Osteocyte (in vitro differentiated cells): ENCODE measurements around the gene IL13. TPM values are rescaled to one million over a fixed set of nuclear protein-coding genes. Genes with fewer than 3 reads are reported as not detected.

Experiments used
- DNase-seq: peaks from one replicate; pipeline ENCODE4 v3.0.0; 2021; ENCODE audit warnings: mixed read lengths; ENCODE audit not compliant: unreplicated experiment; ENCODE audit errors: extremely low spot score
- H3K27ac Mint-ChIP-seq: one replicate; pipeline ENCODE4 v1.8.0; 2021; ENCODE audit warnings: mild to moderate bottlenecking, mixed read lengths; ENCODE audit not compliant: unreplicated experiment
- H3K27me3 Mint-ChIP-seq: one replicate; pipeline ENCODE4 v1.8.0; 2021; ENCODE audit warnings: mixed read lengths; ENCODE audit not compliant: unreplicated experiment
- H3K36me3 Mint-ChIP-seq: one replicate; pipeline ENCODE4 v1.8.0; 2021; ENCODE audit warnings: mixed read lengths; ENCODE audit not compliant: unreplicated experiment
- H3K4me1 Mint-ChIP-seq: one replicate; pipeline ENCODE4 v1.8.0; 2021; ENCODE audit warnings: mixed read lengths; ENCODE audit not compliant: unreplicated experiment
- H3K4me3 Mint-ChIP-seq: one replicate; pipeline ENCODE4 v1.8.0; 2021; ENCODE audit warnings: mild to moderate bottlenecking, moderate library complexity, mixed read lengths; ENCODE audit not compliant: unreplicated experiment
- H3K9me3 Mint-ChIP-seq: one replicate; pipeline ENCODE4 v1.8.0; 2021; ENCODE audit warnings: mixed read lengths; ENCODE audit not compliant: unreplicated experiment
- CTCF ChIP-seq: fragments of 200-600 bp; sonication (generic); IDR thresholded peaks from 2 replicates; pipeline ENCODE4 v1.5.0; 2021; ENCODE audit warnings: antibody characterized with exemption, mild to moderate bottlenecking, moderate library complexity
- total RNA-seq: library from RNA; stranded (reverse); gene quantifications from 2 replicates; pipeline ENCODE4 v1.2.1, GENCODE V29; 2021

The IL13 gene
- total RNA-seq, 1 donor from 2014 or later: not detected

GRCh38 chr5:132695956-132696355, 38.0 kb downstream of the IL13 start:
- no peak overlapping the region for H3K4me3 Mint-ChIP-seq
- H3K27ac Mint-ChIP-seq: no peak overlapping the region
- no peak for TF ChIP-seq CTCF
- no peak for DNase-seq
- no peaks in the 10 kb centered on the region for H3K9me3 Mint-ChIP-seq
- no peaks in the 10 kb centered on the region for H3K4me1 Mint-ChIP-seq
- peaks cover 34% of the 10 kb centered on the region for H3K36me3 Mint-ChIP-seq
- H3K27me3 Mint-ChIP-seq: no peaks in the 10 kb centered on the region

GRCh38 chr5:132704875-132705274, 46.9 kb downstream of the IL13 start:
- H3K4me3 Mint-ChIP-seq: no peak overlapping the region
- H3K27me3 Mint-ChIP-seq: no peaks in the 10 kb centered on the region
- H3K36me3 Mint-ChIP-seq: peaks cover 41% of the 10 kb centered on the region
- no peak for TF ChIP-seq CTCF
- no peaks in the 10 kb centered on the region for H3K9me3 Mint-ChIP-seq
- no peak for DNase-seq
- H3K4me1 Mint-ChIP-seq: no peaks in the 10 kb centered on the region
- no peak overlapping the region for H3K27ac Mint-ChIP-seq

GRCh38 chr5:132708645-132709044, 50.7 kb downstream of the IL13 start:
- Mint-ChIP-seq H3K4me3 (no peak overlapping the region), H3K9me3 (no peaks in the 10 kb centered on the region), H3K4me1 (no peaks in the 10 kb centered on the region), H3K27ac (no peak overlapping the region), H3K27me3 (no peaks in the 10 kb centered on the region), H3K36me3 (peaks cover 23% of the 10 kb centered on the region)
- DNase-seq: no peak
- TF ChIP-seq CTCF: no peak

Other genes with a start within 250 kb of the IL13 start
- gene IRF1, start 167.4 kb upstream of the IL13 start, total RNA-seq: 50.2 and 58.9 TPM in 2 replicates
- gene IL5, start 114.7 kb upstream of the IL13 start, total RNA-seq: not detected in 2 replicates
- 24.7 and 27.5 TPM in 2 replicates for gene RAD50, start 101.2 kb upstream of the IL13 start, total RNA-seq
- not detected in 2 replicates for gene IL4, start 15.8 kb downstream of the IL13 start, total RNA-seq
- 15.3 and 21.9 TPM in 2 replicates for gene KIF3A, start 79.4 kb downstream of the IL13 start, total RNA-seq
- not detected in 2 replicates for gene CCNI2, start 89.3 kb downstream of the IL13 start, total RNA-seq
- gene SEPTIN8, start 119.1 kb downstream of the IL13 start, total RNA-seq: 57.9 and 60.2 TPM in 2 replicates
- not detected in 2 replicates for gene SOWAHA, start 155.1 kb downstream of the IL13 start, total RNA-seq
- 3.2 and 4.5 TPM in 2 replicates for gene SHROOM1, start 172.5 kb downstream of the IL13 start, total RNA-seq
- gene GDF9, start 208.3 kb downstream of the IL13 start, total RNA-seq: 0.30 and 0.50 TPM in 2 replicates
- gene UQCRQ, start 208.5 kb downstream of the IL13 start, total RNA-seq: 371 and 387 TPM in 2 replicates
- gene LEAP2, start 215.5 kb downstream of the IL13 start, total RNA-seq: 0.78 and 0.91 TPM in 2 replicates